ENCODE results near the gene ROBO3. TPM values are rescaled to one million over a fixed set of nuclear protein-coding genes. Genes with fewer than 3 reads are reported as not detected.

The ROBO3 gene
- total RNA-seq, 1 donor from 2014 or later: 27.4 TPM

GRCh38 chr11:124891373-124891861 is 26.2 kb downstream of the ROBO3 start:
- DNase-seq (ENCODE audit: low spot score): peak; percentile 32

- peak; percentile 4 for DNase-seq (ENCODE audit: low spot score)
These were observed 26.9 kb downstream of the ROBO3 start for GRCh38 chr11:124892146-124892545.

- DNase-seq (ENCODE audit: low spot score): peak; percentile 41
These were observed 27.7 kb downstream of the ROBO3 start for GRCh38 chr11:124892750-124893454.

- peak; percentile 36 for DNase-seq (ENCODE audit: low spot score)
These were observed 28.7 kb downstream of the ROBO3 start for GRCh38 chr11:124893781-124894401.

GRCh38 chr11:124894606-124895430 is 29.6 kb downstream of the ROBO3 start:
- peak; percentile 12 for DNase-seq (ENCODE audit: low spot score)

- no peak for DNase-seq (ENCODE audit: low spot score)
These were observed 30.3 kb downstream of the ROBO3 start for GRCh38 chr11:124895471-124895971.

- DNase-seq (ENCODE audit: low spot score): no peak
These were observed 31.0 kb downstream of the ROBO3 start for GRCh38 chr11:124896071-124896750.

- DNase-seq (ENCODE audit: low spot score): peak; percentile 41
These were observed 31.7 kb downstream of the ROBO3 start for GRCh38 chr11:124896821-124897391.

- peak; percentile 44 for DNase-seq (ENCODE audit: low spot score)
These were observed 32.5 kb downstream of the ROBO3 start, which contains the start of gene ROBO4 for GRCh38 chr11:124897674-124898262. TSS of gene ROBO4 (minus strand) at chr11:124897865. CDS start at chr11:124897795, 70 bp downstream.

- DNase-seq (ENCODE audit: low spot score): peak; percentile 40
These were observed 33.0 kb downstream of the ROBO3 start for GRCh38 chr11:124898263-124898680.

GRCh38 chr11:124898711-124899110 is 33.5 kb downstream of the ROBO3 start:
- DNase-seq (ENCODE audit: low spot score): peak; percentile 42

- peak; percentile 26 for DNase-seq (ENCODE audit: low spot score)
These were observed 34.3 kb downstream of the ROBO3 start for GRCh38 chr11:124899383-124900145.

GRCh38 chr11:124900464-124900863 is 35.2 kb downstream of the ROBO3 start:
- DNase-seq (ENCODE audit: low spot score): peak; percentile 39

- DNase-seq (ENCODE audit: low spot score): no peak
These were observed 37.4 kb downstream of the ROBO3 start for GRCh38 chr11:124902616-124903015.

GRCh38 chr11:124915541-124916369 is 50.5 kb downstream of the ROBO3 start:
- no peak for DNase-seq (ENCODE audit: low spot score)

GRCh38 chr11:124916370-124916710 is 51.1 kb downstream of the ROBO3 start:
- DNase-seq (ENCODE audit: low spot score): no peak

- DNase-seq (ENCODE audit: low spot score): no peak
These were observed 51.9 kb downstream of the ROBO3 start for GRCh38 chr11:124917115-124917637.

GRCh38 chr11:124918950-124919349 is 53.7 kb downstream of the ROBO3 start, which contains the start of gene HEPN1:
TSS of gene HEPN1 (plus strand) at chr11:124919250.
- no peak for DNase-seq (ENCODE audit: low spot score)

- peak; percentile 22 for DNase-seq (ENCODE audit: low spot score)
These were observed 54.7 kb downstream of the ROBO3 start for GRCh38 chr11:124919898-124920297.

Data from ureter (tissue), 1 donor.